Osteocyte (in vitro differentiated cells): ENCODE data around the gene AFTPH. TPM values are rescaled to one million over a fixed set of nuclear protein-coding genes. Genes with fewer than 3 reads are reported as not detected.
A peak's percentile ranks its signal among the peaks of the same experiment; 100 is the strongest.

ENCODE experiments used
- DNase-seq: peaks from one replicate; pipeline ENCODE4 v3.0.0; 2021; ENCODE audit warnings: mixed read lengths; ENCODE audit not compliant: unreplicated experiment; ENCODE audit errors: extremely low spot score
- H3K27ac Mint-ChIP-seq: one replicate; pipeline ENCODE4 v1.8.0; 2021; ENCODE audit warnings: mild to moderate bottlenecking, mixed read lengths; ENCODE audit not compliant: unreplicated experiment
- H3K27me3 Mint-ChIP-seq: one replicate; pipeline ENCODE4 v1.8.0; 2021; ENCODE audit warnings: mixed read lengths; ENCODE audit not compliant: unreplicated experiment
- H3K36me3 Mint-ChIP-seq: one replicate; pipeline ENCODE4 v1.8.0; 2021; ENCODE audit warnings: mixed read lengths; ENCODE audit not compliant: unreplicated experiment
- H3K4me1 Mint-ChIP-seq: one replicate; pipeline ENCODE4 v1.8.0; 2021; ENCODE audit warnings: mixed read lengths; ENCODE audit not compliant: unreplicated experiment
- H3K4me3 Mint-ChIP-seq: one replicate; pipeline ENCODE4 v1.8.0; 2021; ENCODE audit warnings: mild to moderate bottlenecking, moderate library complexity, mixed read lengths; ENCODE audit not compliant: unreplicated experiment
- H3K9me3 Mint-ChIP-seq: one replicate; pipeline ENCODE4 v1.8.0; 2021; ENCODE audit warnings: mixed read lengths; ENCODE audit not compliant: unreplicated experiment
- CTCF ChIP-seq: fragments of 200-600 bp; sonication (generic); IDR thresholded peaks from 2 replicates; pipeline ENCODE4 v1.5.0; 2021; ENCODE audit warnings: antibody characterized with exemption, mild to moderate bottlenecking, moderate library complexity
- total RNA-seq: library from RNA; stranded (reverse); gene quantifications from 2 replicates; pipeline ENCODE4 v1.2.1, GENCODE V29; 2021

The AFTPH gene
- total RNA-seq, 1 donor from 2014 or later = 15.5 TPM

GRCh38 chr2:64542071-64543007 lies 18.2 kb downstream of the AFTPH start:
- Mint-ChIP-seq H3K27me3 (no peaks in the 10 kb centered on the region), H3K4me1 (peaks cover 67% of the 10 kb centered on the region), H3K36me3 (no peaks in the 10 kb centered on the region), H3K9me3 (no peaks in the 10 kb centered on the region), H3K27ac (peak overlapping the region; percentile 68), H3K4me3 (no peak overlapping the region)
- no peak for DNase-seq
- TF ChIP-seq CTCF = no peak

GRCh38 chr2:64543008-64543697 lies 19.0 kb downstream of the AFTPH start:
- no peak for DNase-seq
- Mint-ChIP-seq H3K27ac (peak overlapping the region; percentile 68), H3K4me1 (peaks cover 59% of the 10 kb centered on the region), H3K36me3 (no peaks in the 10 kb centered on the region), H3K4me3 (no peak overlapping the region), H3K27me3 (no peaks in the 10 kb centered on the region), H3K9me3 (no peaks in the 10 kb centered on the region)
- no peak for TF ChIP-seq CTCF

GRCh38 chr2:64548761-64549160 lies 24.6 kb downstream of the AFTPH start:
- no peaks in the 10 kb centered on the region for H3K27me3 Mint-ChIP-seq
- H3K9me3 Mint-ChIP-seq = peaks cover 6% of the 10 kb centered on the region
- H3K36me3 Mint-ChIP-seq = peaks cover 20% of the 10 kb centered on the region
- TF ChIP-seq CTCF = no peak
- no peak for DNase-seq
- H3K4me3 Mint-ChIP-seq = no peak overlapping the region
- peaks cover 8% of the 10 kb centered on the region for H3K4me1 Mint-ChIP-seq
- H3K27ac Mint-ChIP-seq = no peak overlapping the region

DNA sequence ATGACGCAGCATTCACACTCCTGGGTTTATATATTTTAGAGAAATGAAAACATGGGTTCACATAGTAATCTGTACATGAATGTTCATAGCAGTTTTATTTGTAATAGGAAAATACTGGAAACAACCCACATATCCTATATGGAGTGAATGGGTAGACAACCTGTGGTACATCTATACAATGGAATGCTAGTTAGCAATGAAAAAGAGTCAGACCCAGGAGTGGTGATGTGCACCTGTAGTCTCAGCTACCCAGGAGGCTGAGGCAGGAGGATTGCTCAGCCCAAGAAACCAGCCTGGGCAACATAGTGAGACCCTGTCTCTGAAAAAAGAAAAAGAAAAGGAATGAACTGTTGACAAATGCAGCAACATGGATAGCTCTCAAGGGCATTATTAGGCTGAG lies 25.9 kb downstream of the AFTPH start:
- no peak overlapping the region for H3K27ac Mint-ChIP-seq
- peaks cover 21% of the 10 kb centered on the region for H3K36me3 Mint-ChIP-seq
- no peak for DNase-seq
- no peak for TF ChIP-seq CTCF
- no peaks in the 10 kb centered on the region for H3K4me1 Mint-ChIP-seq
- no peaks in the 10 kb centered on the region for H3K27me3 Mint-ChIP-seq
- H3K9me3 Mint-ChIP-seq = peaks cover 6% of the 10 kb centered on the region
- H3K4me3 Mint-ChIP-seq = no peak overlapping the region

- TF ChIP-seq CTCF = no peak
- Mint-ChIP-seq H3K27me3 (no peaks in the 10 kb centered on the region), H3K9me3 (peaks cover 6% of the 10 kb centered on the region), H3K4me3 (no peak overlapping the region), H3K27ac (no peak overlapping the region), H3K36me3 (peaks cover 26% of the 10 kb centered on the region), H3K4me1 (no peaks in the 10 kb centered on the region)
- no peak for DNase-seq
These were observed 27.7 kb downstream of the AFTPH start for GRCh38 chr2:64551851-64552250.
